HG03439 (cell line): ENCODE results near the gene XPNPEP1.

Experiments used
- ATAC-seq: cut with Tn5 transposase; IDR thresholded peaks from one replicate; pipeline ENCODE4 v1.9.1; 2021; ENCODE audit warnings: mild to moderate bottlenecking, moderate library complexity; ENCODE audit not compliant: unreplicated experiment

Gene XPNPEP1

DNA sequence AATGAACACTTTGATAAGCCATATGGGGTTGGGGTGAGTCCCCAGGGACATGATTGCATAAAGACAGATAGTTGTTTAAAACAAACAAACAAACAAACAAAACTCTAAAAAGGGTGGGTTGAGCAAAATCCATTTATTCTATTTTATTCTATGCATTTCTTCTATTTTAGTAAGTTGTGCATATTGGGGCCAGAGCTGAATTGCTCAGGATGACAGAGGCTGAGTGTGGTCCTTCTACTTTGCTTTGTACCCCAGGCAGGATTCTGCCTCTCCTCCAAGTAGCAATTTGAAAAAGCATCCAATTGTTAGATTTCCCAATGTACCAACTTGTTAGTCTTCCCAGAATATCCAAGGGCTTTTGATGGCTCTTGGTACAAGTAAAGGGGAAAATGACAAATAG, 29.2 kb upstream of the XPNPEP1 start:
- ATAC-seq = no peak

GRCh38 chr10:109947111-109947920, 24.0 kb upstream of the XPNPEP1 start:
- ATAC-seq = no peak

DNA sequence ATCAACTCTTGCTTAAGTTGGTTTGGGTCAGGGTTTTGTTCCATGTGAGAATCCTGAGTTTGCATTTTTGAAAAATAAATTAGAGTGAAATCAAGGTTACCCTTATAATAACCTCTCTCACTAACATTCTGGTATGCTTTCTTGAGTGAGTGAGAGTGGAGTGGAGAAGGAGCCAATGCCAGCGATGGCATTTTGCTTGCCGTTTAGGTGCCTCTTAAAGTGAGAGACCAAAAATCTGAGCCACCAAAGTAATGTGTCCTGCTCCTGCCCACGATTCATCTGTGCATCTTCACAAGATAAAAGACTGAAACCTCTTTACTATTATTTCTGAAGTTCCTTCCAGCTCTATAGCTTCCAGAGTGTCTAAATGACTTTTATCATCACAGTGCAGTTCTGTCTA, 23.4 kb upstream of the XPNPEP1 start:
- no peak for ATAC-seq

DNA sequence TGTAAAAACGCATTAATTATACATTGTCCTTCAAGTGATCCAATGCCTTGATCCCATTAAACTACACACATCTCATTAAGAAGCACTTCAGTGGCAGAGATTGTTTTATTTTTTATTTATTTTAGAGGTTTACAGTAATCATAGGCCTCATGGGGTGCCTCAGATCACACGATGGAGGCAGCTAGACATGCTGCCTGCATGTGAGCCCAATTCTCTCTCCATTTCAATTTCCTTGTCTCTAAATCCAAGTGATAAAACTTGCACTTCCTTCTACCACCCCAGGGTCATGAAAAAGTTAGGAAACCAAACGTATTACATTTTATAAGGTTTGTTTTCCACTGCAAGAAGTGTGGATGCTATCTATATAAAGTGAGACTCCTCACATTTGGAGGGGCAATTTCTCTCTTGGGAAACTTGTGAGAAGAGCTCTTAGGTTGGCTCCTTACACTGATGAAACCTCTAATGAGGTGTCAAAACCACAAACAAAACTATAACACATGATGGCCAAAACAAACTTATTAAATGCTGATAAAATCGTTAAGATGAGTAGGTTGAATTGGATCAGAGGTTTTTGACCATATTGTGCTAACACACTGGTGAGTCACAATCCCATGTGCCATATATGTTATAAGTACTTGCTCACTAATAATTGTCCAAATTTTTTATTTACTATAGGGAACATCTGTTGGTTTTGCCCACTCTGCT, 22.3 kb upstream of the XPNPEP1 start:
- ATAC-seq = no peak

GRCh38 chr10:109944613-109945012, 21.3 kb upstream of the XPNPEP1 start:
- no peak for ATAC-seq

DNA sequence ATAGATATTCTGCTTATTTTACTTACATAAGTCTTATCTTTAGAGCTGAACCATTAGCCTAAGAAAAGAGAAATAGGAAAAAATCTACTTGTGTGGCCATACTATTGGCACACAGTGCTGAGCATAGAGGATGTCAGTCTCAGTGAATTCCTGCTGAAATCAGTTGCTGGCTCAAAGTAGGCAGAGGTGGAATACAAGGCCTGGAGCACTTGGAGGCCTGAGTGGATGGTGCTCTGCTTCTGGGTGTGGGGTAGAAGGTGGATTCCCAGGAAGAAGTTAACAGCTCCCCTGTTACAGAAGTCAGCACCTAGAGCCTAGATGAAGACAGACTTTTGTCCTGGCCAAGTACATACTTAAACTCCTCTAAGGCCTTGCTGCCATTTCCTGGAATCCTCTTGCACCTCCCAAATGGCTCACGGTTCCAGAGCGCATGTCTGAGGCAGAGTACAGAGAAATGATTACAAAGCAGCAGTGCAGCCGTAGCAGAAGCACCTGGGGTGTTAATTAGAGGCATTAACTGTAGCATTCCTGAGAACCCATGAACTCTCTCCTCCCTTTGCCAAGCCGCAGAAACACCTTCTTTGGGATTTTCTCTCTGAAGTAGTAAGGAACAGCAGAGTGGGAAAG, 18.0 kb upstream of the XPNPEP1 start:
- no peak for ATAC-seq

DNA sequence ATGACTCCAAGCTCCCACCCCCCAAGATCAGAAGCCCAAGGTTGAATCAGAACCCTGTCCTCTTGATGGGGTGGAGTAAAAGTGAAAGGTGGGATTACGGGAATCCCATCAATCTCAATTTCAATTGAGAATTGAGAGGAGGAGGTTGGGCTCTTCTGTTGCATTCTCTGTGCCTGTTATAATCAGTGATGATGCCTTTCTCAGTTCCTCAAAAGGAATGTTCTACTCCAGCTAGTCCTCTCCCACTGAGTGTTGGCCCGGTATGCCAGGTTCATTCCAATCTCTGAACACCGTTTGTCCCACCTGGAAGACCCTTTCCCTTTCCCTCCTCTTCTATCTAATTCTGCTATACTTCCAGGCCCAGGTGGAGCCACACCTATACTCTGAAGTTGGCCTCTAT, 17.2 kb upstream of the XPNPEP1 start:
- no peak for ATAC-seq

DNA sequence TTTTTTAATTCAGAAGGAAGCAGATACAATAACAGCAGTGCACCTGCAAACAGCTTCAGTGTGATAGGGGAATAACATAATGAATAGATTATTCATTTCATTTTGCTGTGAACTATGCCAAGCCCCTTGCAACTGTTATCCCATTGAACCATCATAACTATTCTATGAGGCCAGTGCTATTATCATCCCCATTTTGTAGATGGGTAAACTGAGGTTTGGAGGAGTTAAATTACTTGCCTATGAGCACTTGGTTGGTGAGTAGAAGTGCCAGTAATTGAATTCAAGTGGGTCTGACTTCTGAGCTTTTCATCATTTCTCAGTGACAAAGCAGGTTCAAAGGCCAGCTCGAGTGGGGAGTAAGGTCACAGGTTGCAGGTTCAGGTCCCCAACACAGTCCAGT, 16.8 kb upstream of the XPNPEP1 start:
- ATAC-seq = no peak

DNA sequence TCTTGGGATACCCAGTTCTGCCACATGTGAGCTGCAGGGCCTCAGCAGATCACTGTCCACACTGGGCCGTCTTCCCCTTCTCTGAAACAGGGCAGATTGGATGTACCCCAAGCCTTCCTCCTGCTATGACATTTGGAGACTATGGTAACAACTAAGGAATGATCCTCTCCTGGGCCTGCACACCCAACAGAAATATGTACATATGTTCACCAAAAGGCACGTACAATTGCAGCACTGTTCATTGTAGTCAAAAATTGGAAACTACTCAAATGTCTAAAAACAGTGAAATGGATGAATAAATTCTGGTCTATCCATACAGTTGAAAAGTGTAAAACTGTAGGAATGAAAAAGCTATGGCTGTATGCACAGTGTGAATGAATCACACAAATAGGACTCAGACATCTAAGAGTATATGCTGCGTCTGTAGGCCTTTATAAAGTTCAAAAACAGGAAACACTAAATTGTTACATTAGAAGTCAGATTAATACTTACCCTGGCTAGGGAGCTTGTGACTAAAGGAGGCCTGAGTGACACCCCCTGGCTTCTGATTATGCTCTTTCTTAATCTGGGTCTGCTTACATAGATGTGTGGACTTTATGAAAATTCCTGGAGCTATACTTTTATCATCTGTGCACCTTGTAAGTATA, 16.1 kb upstream of the XPNPEP1 start:
- ATAC-seq = no peak

DNA sequence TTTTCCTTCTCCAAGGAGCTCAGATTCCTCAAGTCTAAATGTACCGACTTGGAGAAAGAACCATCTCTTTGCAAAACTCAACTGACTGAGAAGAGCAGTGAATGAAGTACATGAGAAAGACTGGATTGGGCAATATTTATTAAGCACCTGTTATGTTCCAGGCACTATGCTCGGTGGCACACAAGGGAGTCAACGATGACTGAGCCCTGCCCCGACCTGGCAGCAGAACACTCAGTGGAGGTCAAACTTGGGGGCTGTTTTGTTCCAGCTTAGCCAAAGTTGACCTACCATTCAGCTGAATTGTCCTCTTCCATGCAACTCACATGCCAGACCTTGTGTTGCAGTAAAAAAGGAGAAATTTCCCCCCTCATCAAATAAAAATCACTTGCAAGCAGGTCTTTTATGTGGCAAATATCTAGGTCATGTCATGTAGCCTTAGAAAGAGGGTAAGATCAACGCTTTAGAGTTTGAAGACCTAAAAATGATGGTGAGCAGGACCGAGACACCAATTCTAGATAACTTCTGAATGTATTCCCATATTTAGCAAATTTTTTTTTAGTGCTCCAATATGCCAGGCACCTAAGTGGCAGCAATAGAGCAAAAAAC, 14.3 kb upstream of the XPNPEP1 start:
- ATAC-seq = no peak

GRCh38 chr10:109934958-109935793, 11.9 kb upstream of the XPNPEP1 start:
- ATAC-seq = no peak

- ATAC-seq = no peak
Observed at GRCh38 chr10:109933984-109934565, 10.8 kb upstream of the XPNPEP1 start.

GRCh38 chr10:109932968-109933367, 9.7 kb upstream of the XPNPEP1 start:
- ATAC-seq = no peak

- ATAC-seq = no peak
Observed at GRCh38 chr10:109932391-109932790, 9.1 kb upstream of the XPNPEP1 start.

- ATAC-seq = no peak
Observed at GRCh38 chr10:109931163-109931562, 7.9 kb upstream of the XPNPEP1 start.

GRCh38 chr10:109929501-109930219, 6.3 kb upstream of the XPNPEP1 start:
- ATAC-seq = no peak

GRCh38 chr10:109928475-109928891, 5.2 kb upstream of the XPNPEP1 start:
- ATAC-seq = no peak

DNA sequence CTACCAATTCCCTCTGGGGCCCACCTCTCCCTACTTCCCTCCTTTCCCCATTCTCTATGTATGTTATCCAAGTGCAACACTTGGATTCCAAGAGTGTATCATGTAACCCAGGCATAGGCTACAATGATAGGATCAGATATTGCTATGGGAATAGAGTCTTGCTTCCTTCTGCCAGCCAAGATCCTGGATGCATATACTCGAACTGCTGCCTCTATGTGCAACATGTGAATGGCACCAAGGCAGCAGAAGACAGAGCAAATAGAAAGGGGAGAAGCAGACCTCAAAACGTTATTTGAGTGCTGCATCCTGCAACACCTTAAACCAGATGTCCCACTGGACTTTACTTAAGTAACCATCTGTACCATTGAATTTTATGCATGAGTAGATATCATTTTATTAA, 3.5 kb upstream of the XPNPEP1 start:
- no peak for ATAC-seq

DNA sequence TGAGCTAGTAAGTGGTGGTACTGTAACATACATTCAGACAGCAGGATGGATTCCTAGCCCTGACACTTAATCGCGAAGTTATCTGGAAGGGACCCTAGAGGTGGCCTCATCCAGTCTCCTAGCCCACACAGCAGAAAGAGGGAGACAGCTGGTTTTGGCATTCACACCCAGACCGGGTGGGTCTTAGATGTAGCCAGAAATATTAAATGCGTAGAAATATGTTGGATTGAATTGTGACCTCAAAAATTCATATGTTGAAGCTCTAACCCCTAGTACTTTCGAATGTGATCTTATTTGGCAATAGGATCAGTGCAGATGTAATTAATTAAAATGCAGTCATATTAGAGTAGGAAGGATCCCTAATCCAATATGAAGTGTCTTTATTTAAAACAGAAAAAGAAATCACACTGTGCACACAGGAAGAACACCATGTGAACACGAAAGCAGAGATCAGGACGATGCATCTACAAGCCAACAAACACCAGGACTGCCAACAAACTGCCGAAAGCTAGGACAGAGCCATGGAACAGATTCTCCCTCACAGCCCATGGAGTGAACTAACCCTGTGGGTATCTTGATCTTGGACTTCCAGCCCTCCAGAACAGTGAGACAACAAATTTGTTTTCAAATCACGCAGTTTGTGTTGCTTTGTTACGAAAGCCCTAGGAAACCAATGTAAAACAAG, 2.9 kb upstream of the XPNPEP1 start:
- ATAC-seq = no peak
